Activated CD8-positive, alpha-beta memory T cell treated with anti-CD3 and anti-CD28 coated beads for 36 hours (primary cell): Measurements from ENCODE around the gene RAB6B. TPM values are rescaled to one million over a fixed set of nuclear protein-coding genes. Genes with fewer than 3 reads are reported as not detected.

ENCODE experiments used
- CTCF ChIA-PET: fragments of 350-600 bp; sonication (Branson Sonifier 250); formaldehyde crosslinking; loops from one replicate; lab custom pipeline; 2021; ENCODE audit warnings: antibody characterized with exemption; lab: Charles Lee
- POLR2A ChIA-PET: fragments of 350-600 bp; sonication (Branson Sonifier 250); formaldehyde crosslinking; loops from one replicate; lab custom pipeline; 2021; ENCODE audit warnings: antibody characterized with exemption; lab: Charles Lee
- total RNA-seq, 2 experiments: library from RNA; stranded (reverse); gene quantifications; one replicate each; pipeline ENCODE4 v1.2.3, GENCODE V29; 2021

RAB6B gene
- total RNA-seq, 2 experiments from 2014 or later: 0.42 to 0.57 TPM

DNA sequence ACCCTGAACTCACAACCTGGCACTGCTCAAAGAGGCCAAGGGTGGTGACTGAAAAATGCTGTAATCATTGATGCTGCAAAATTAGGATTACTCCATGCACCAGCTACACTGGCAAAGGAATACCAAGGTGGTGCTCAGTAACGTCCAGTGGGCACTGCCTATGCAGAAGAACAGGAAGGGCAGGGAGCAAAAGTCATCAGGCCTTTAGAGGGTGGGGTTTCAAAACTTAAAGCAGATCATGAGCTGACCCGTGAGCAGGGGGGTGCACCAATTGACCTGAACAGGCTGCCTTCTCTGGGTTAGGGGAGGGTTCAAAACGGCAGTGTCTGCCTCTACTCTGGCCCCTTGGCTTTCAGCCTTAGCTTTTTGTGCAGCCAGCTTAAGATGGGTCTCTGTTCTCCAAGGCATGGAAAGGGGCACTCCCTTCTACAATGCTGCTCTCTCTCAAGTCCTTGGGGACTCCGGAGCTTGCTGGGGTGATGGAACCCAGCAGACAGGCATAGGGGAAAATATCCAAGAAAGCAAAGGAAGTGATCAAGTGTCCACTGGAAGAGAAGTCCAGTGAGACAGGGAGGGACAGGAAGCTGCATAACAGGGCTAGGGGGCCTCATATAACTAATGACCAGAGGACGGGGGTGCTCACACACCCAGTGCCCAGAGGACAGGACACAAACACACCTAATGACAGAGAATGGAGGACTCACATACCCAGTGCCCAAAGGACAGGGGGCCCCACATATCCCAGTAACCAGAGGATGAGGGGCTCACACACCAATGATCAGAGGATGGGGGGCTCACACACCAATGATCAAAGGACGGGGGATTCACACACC lies 11.4 kb downstream of the RAB6B start:
- ChIA-PET POLR2A (no interaction called here), CTCF (interaction anchor here (0.5 kb wide), 1 partner anchor 71 kb away, joined by 3 read pairs; no protein-coding TSS in a partner anchor)

DNA sequence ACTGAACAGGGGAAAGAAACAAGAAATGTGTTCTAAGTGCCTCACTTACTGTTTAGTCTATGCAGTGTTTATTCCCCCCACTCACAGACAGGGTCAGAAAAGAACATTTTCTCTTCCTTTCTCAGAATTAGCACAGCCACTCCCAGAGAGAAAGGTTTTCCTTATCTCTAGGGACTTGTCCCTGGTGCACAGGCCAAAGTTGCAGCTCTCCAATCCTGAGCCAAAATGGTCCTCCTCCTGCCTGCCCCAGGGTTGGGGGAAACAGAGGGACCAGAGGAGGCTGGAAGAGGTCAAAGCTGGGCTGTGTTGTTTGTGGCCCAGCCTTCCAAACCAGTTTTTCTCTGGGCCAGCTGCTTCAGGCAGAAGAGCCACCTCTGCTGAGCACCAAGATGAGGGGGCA lies 12.0 kb downstream of the RAB6B start:
- POLR2A ChIA-PET: no interaction called here
- CTCF ChIA-PET: no interaction called here

DNA sequence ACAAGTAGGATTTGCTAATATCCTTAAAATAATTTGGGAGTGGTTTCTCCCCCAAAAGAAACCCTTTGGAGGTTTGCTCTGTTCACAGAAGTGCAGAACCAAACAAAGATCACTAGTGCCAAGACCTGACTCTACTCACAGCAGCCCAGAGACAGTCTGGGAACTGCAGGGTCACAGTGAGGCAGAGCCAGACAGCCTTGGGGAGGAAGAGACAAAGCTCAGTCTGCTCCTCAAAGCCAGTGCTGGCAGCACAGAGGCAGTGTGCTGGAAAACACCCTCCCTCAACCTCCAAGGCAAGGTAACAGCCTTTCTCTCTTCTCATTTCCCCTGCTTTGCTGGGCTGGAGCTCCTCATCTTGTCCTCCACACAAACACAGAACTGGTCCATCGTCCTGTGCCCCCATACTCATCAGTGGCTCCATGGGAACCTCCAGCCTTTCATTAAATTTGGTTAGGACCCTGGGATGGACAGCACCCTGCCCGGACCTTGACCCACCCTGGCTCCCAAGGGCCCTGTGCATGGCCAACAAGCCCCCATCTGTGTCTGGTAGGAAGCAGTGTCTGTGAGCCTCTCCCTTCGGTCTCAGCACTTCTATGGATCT lies 12.6 kb downstream of the RAB6B start:
- CTCF ChIA-PET: no interaction called here

DNA sequence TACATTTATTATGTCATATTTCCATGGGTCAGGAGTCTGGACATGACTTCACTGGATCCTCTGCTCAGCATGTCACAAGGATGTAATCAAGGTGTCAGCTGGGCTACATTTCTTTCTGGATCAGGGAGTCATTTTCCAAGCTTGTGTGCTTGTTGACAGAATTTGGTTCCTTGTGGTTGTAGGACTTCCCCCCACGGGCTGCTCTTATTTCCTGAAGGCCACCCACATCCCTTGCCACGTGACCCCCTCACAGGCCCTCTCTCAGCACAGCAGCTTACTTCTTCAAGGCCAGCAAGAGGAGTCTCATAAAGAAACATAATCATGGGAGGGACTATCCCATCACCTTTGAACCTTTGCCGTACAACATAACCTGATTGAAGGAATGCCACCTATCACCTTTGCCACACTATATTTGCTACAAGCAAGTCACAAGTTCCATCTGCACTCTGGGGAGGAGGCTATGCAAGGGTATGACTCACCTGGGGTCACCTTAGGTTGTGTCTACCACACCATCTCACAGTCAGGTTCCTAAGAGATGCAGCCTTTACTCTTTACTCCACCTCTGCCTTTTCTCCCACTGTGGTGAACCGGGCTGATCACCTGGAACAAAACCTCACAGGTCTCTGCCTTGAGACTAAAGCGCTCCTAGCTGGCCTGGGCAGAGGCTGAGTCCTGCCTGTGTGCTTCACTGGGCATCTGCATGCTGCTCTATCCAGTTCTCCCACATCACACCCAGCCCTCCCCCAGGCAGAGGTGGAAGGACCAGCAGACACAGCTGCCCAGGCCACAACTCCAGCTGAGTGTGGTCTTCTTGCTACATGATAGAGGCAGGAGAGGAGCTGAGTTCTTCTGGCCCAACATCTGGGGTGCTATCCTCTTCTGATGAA lies 13.5 kb downstream of the RAB6B start:
- CTCF ChIA-PET: no interaction called here
- POLR2A ChIA-PET: no interaction called here

More for the DNA sequence above, 12.6 kb downstream of the RAB6B start:
- POLR2A ChIA-PET: no interaction called here

DNA sequence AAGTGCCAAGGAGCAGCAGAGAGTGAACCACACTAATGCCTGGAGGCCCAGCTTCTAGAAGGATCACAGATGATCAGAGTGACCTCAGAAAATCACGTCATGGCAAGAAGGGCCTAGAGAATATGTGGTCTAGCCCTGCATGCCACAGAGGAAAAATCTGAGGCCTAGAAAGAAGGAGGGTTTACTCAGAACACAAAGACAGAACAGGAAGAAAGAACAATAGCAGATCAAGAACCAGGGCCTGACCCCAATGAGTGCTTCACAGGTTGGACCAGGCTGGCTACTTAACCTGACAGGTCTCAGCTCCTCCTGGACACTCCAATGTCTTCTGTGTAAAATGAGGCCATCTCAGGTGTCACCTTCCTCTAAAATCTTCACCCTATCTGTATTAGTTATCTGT lies 14.2 kb downstream of the RAB6B start:
- ChIA-PET CTCF (no interaction called here), POLR2A (no interaction called here)

DNA sequence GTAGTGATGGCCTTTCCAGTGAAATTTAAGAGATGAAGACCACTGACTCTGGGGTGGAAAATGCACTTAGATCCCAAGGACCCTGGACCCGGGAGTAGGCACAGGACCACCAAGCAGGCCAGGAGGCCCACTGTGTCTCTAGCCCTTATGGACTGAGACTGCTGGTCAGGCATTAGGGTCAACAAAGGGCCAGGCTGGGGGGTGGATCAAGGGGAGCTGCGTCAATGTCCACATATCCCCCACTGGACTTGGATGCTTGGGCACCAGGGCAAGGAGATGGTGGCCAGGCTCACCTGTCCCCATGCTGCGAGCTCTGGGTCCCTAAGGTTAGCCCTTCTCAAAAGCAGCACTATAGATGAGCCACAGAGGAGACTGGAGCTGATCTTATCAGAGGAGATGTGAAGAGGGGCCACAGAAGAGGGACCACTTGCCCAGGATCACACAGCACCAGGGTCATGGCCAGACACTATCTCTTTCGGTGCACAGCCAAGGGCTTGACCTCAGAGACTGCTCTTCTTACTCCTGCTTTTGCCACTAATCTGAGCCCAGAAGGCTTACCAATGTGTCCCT lies 14.7 kb downstream of the RAB6B start:
- POLR2A ChIA-PET: no interaction called here
- CTCF ChIA-PET: no interaction called here

DNA sequence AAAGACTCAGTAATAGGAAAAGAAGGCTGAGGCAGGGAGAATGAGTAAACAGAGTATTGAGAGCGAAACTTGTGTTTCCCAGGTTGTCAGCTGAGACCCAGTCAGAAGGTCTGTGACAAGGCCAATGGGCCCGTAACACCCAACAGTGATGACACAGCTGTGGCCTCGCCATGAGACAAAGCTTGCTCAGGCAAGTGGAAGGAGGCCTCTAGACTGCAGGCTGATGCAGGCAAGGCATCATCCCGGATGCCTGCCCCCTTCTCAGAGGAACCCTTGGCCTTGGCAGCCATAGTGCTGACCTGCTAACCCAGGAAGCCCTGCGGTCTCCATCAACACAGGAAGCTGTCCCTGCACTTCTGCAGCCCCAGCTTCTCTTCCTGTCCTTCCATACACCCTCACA lies 15.4 kb downstream of the RAB6B start:
- ChIA-PET POLR2A (no interaction called here), CTCF (no interaction called here)

DNA sequence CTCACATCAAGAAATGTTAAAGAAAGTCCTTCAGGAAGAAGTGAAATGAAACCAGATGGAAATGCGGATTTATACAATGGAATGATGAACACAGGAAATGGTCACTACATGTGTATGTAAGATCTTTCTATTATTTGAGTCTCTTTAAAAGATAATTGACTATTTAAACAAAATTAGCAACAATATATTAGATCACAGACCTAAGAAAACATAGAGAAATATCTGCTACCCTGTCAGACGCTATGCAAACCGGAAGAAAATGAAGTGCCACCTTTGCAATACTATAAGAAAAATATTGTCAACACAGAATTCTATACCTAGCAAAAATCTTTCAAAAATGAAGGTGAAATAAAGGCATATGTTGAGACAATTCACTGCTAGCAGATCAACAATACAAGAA lies 17.2 kb downstream of the RAB6B start:
- POLR2A ChIA-PET: no interaction called here

DNA sequence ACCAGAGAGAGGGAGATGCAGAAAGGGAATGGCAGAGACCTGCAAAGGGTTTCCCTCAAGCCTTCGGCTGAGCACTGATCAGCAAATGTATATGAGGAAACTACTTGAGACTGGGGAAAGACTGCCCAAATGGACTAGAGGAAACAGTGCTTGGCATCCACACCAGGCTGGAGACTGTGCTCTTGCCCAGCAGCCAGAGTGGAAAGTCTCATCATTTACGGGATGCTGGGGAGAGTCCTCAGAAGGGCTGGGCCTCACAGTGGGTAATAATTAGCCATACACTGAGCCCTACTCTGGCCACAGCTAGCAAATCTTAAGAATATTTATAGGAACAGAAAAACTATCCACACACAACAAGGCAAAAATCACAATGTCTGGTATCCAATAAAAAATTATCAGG lies 18.5 kb downstream of the RAB6B start:
- POLR2A ChIA-PET: no interaction called here
- CTCF ChIA-PET: no interaction called here

More for the DNA sequence above, 17.2 kb downstream of the RAB6B start:
- CTCF ChIA-PET: no interaction called here

DNA sequence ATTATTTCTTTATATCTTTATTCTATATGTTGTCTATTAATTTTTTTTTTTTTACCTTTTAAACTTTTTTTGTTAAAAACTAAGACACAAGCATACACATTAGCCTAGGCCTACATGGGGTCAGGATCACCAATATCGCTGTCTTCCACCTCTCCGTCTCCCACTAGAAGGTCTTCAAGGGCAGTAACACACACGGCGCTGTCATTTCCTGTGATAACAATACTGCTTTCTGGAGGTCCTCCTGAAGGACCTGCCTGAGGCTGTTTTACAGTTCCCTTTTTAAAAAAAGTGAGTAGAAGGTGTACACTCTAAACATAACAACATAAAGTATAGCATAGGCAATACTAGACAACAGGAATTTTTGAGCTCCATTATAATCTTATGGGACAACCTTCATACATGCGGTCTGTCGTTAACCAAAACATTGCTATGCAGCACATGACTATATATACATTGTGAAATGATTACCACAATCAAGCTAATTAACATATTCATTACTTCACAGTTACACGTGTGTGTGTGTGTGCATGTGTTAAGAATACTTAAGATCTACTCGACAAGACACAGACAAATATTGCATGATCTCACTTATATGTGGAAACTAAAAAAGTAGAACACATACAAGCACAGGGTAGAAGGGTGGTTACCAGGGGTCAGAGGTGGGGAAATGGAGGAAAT lies 20.8 kb downstream of the RAB6B start:
- CTCF ChIA-PET: no interaction called here
- POLR2A ChIA-PET: no interaction called here

DNA sequence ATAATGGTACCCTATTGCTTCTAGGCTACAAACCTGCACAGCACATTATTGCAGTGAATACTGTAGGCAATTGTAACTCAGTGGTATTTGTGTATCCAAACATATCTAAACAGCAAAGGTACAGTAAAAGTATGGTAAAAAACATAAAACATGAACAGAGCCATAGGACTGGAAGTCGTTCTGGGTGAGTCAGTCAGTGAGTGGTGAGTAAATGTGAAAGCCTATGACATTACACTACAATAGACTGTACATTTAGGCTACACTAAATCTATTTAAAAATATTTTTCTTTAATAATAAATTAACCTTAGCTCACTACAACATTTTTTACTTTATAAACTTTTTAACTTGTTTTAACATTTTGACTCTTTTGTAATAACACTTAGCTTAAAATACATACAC lies 21.3 kb downstream of the RAB6B start:
- ChIA-PET POLR2A (no interaction called here), CTCF (no interaction called here)

DNA sequence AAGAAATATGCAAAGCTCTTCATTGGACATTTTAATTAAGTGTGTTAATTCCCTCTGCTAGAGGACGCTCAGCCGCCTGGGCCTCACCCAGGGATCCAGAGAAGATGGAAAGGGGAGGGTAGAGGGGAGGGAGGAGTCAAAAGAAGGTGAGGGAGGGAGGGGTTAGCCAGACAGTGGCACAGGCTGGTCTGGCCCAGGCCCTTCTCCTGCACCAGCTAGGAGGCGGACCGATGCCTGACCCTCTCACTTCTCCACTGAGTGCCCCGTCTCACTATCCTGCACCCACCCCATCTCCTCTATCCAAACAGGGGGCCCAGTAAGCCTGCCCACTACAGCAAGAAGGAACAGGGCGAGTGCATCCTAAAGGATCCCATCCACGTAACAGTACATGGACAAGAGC lies 22.9 kb downstream of the RAB6B start:
- ChIA-PET POLR2A (no interaction called here), CTCF (no interaction called here)

DNA sequence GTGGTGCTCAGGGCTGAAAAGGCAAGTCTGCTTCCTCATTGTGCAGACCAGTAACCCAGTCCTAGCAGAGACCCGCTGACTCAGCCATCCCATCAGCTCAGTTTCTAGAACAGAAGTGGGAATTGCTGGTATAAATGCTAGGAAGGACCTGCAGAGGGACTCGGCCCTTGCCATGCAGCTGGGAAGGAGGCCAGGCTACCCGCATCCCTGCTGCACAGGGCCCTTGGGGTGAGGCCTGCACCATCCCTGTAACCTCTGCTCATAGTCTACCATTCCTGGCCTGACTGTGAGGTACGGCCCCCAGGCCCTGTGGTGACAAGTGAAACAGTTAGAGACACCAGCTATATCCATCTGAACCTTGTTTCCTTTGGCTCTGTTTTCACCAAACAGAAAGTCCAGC lies 23.5 kb downstream of the RAB6B start:
- POLR2A ChIA-PET: no interaction called here

DNA sequence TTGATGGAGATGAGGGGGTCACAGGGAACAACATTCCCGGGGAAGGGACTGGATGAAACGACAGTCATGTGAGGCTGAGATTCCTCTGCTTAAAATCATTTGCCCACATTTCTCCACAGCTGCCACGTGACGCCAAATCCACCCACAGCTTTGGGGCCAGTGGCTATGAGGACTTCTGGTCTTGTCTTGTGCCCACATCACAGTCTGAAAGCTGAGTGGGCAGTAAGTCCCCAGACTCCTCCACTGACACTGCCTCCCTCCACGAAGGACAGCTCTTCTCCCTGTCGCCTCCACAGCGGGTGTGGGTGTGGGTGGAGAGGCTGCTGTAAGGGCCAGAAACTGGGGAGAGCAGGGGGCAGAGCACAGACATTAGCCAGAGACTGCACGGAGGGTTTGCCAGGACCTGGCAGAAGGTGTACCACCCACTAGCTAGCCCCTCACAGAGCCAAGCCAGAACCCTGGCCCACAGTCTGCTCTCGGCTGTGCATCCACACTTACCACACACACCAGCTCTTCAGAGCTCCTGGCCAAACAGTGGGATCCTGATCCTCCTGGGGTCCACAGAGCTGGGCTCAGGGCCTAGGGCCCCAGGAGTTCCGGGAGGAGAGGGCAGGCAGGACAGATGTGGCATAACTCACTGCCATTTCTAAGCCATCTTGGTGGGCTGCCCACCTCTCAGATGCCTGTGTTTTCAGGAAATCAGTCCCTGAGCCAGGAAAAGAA lies 24.2 kb downstream of the RAB6B start:
- POLR2A ChIA-PET: no interaction called here

More for the DNA sequence above, 23.5 kb downstream of the RAB6B start:
- CTCF ChIA-PET: no interaction called here

DNA sequence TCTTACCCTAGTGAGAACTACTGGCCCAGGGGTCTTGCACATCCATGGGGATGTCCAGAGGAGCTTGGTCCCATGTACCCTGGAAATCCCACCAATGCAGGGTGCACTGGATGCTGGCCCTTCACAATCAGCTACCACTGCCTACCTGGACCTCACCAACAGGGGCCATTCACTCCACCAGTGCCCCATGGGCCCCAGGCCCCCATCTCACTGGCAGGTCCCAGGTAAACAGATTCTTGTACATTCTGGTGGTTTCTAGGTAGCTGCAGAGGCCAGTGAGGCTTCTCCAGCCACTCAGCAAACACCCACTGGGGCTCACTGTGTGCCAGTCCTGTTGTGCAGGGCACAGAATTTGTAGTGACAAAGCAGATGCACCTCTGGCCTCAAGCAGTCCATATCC lies 24.9 kb downstream of the RAB6B start:
- ChIA-PET POLR2A (no interaction called here), CTCF (no interaction called here)

More for the DNA sequence above, 24.2 kb downstream of the RAB6B start:
- CTCF ChIA-PET: no interaction called here

DNA sequence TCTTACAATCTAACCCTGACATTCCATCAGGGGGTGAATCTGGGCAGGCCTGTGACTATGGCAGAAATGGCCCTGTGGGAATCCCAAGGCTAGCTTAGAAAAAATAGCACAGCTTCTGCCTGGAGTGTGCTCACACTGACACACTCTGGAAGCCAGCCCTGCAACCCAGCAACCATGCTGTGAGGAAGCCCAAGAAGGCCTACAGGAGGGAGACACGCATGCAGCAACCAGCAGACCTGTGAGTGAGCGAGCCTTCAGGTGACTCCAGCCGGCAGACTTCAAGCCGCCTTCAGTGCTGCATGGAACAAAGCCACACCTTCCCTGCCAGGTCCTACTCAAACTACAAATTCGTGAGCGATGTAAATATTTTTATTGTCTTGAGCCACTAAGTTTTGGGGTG lies 26.1 kb downstream of the RAB6B start:
- CTCF ChIA-PET: no interaction called here
- POLR2A ChIA-PET: no interaction called here

DNA sequence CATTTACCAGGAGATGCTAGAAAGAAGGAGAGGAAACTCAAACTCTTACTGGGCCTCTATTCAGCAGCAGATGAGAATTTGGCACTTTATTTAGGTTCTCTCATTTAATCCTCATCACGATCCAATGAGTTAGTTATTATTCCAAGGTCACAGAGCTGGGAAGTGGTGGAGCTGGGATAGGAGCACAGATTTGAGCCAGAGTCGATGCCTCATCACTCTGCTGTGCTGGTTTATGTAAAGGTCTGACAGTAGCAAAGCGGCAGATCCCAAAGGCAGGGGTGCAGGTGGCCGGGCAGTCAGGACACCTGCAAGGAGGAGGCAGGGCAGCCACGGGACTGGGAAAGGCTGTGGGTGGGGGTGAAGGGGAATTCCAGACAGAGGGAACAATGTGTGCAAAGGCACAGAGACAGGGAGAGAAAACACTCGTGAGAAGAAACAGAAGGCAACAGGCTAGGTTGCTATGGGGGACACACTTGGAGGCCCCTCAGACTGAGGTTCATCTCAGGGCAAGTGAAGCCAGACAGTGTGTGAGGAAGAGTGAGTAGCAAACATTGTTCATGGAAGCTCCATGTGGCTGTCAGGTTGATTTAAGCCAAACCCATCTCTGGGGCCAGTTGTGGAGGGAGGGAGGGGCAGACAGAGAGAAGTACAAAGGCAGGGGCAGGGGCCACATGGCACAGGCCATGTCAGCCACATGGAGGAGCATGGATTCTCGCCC lies 26.8 kb downstream of the RAB6B start:
- ChIA-PET CTCF (no interaction called here), POLR2A (interaction anchor here (0.6 kb wide), 1 partner anchor 440 kb away, joined by 3 read pairs; no protein-coding TSS in a partner anchor)

DNA sequence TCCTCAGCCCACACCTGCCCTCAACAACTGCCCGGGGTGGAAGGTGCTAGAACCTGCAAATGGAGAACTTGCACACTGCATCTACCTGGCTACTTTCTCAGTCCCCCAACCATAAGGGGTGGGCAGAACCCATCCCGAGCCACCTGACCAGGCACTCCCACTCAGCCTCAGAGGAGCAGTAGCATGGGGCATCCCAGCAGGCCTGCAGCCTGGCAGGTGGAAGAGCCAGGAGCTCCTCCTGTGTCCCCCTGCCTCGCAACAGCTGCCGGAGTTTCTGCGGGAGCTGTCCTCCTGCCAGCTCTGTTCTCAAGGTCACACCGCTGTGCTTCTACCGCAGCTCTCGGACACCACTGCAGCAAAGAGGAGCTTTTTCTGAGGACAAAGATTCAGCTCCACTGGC lies 27.5 kb downstream of the RAB6B start:
- ChIA-PET POLR2A (interaction anchor here (0.6 kb wide), 1 partner anchor 441 kb away, joined by 3 read pairs; no protein-coding TSS in a partner anchor), CTCF (no interaction called here)
